Karpas-422 (cell line): ENCODE data around the gene TEKT5. TPM values are rescaled to one million over a fixed set of nuclear protein-coding genes. Genes with fewer than 3 reads are reported as not detected.
A peak's percentile ranks its signal among the peaks of the same experiment; 100 is the strongest.

Experiments used
- DNase-seq: peaks from one replicate; pipeline ENCODE4 v3.0.0-alpha.2; 2015
- H2AFZ ChIP-seq: fragments of 200-600 bp; sonication (generic); 2 replicates; pipeline ENCODE4 v1.6.1; 2014; ENCODE audit warnings: antibody characterized with exemption, low read length, mixed read lengths
- H3K27ac ChIP-seq: fragments of 200-600 bp; sonication (generic); 2 replicates; pipeline ENCODE4 v1.5.1; 2014; ENCODE audit warnings: mild to moderate bottlenecking, low read length, moderate library complexity
- H3K27me3 ChIP-seq: fragments of 200-600 bp; sonication (generic); 2 replicates; pipeline ENCODE4 v1.6.1; 2014; ENCODE audit warnings: low read length, mixed read lengths
- H3K36me3 ChIP-seq: fragments of 200-600 bp; sonication (generic); 2 replicates; pipeline ENCODE4 v1.6.1; 2014; ENCODE audit warnings: low read length, mixed read lengths; ENCODE audit not compliant: insufficient read depth
- H3K4me1 ChIP-seq: fragments of 200-600 bp; sonication (generic); 2 replicates; pipeline ENCODE4 v1.6.1; 2014; ENCODE audit warnings: mild to moderate bottlenecking, low read length, mixed read lengths
- H3K4me2 ChIP-seq: fragments of 200-600 bp; sonication (generic); 2 replicates; pipeline ENCODE4 v1.6.1; 2014; ENCODE audit warnings: low read length, low read depth, mild to moderate bottlenecking; ENCODE audit not compliant: poor library complexity, severe bottlenecking
- H3K4me3 ChIP-seq: fragments of 200-600 bp; sonication (generic); 2 replicates; pipeline ENCODE4 v1.5.1; 2014; ENCODE audit warnings: mild to moderate bottlenecking, antibody characterized with exemption, low read length, mixed read lengths
- H3K79me2 ChIP-seq: fragments of 200-600 bp; sonication (generic); 2 replicates; pipeline ENCODE4 v1.6.1; 2014; ENCODE audit warnings: mild to moderate bottlenecking, low read length, mixed read lengths
- H3K9ac ChIP-seq: fragments of 200-600 bp; sonication (generic); 2 replicates; pipeline ENCODE4 v1.6.0; 2014; ENCODE audit warnings: low read length
- H3K9me2 ChIP-seq: fragments of 200-600 bp; sonication (generic), shearing (Covaris generic); replicated peaks from 2 replicates; pipeline ENCODE4 v1.6.0; 2014; ENCODE audit warnings: mild to moderate bottlenecking, low read length, moderate library complexity; ENCODE audit not compliant: insufficient read depth
- H3K9me3 ChIP-seq: fragments of 300-700, 200-600 bp; sonication (generic); 2 replicates; pipeline ENCODE4 v1.6.1; 2014; ENCODE audit warnings: low read length, mixed read lengths
- H4K20me1 ChIP-seq: fragments of 200-600 bp; sonication (generic); 2 replicates; pipeline ENCODE4 v1.6.1; 2014; ENCODE audit warnings: mild to moderate bottlenecking, antibody characterized with exemption, low read length, low read depth; ENCODE audit not compliant: insufficient read depth
- total RNA-seq: library from RNA; depleted of rRNA; stranded (reverse); fragments of >200 nt; shearing (Covaris generic); gene quantifications from 2 replicates; pipeline ENCODE4 v1.2.3, GENCODE V29; 2014; ENCODE audit warnings: low replicate concordance

TEKT5 gene
- total RNA-seq, 1 experiment from 2014 or later: 2.6 TPM

GRCh38 chr16:10601444-10602408, 93.0 kb downstream of the TEKT5 start:
- no peak for DNase-seq
- H4K20me1 ChIP-seq: no peaks in the 10 kb centered on the region
- no peaks in the 10 kb centered on the region for H3K79me2 ChIP-seq
- H3K27ac ChIP-seq: no peak overlapping the region
- H3K9ac ChIP-seq: no peak overlapping the region
- H2AFZ ChIP-seq: no peak overlapping the region
- no peaks in the 10 kb centered on the region for H3K36me3 ChIP-seq
- no peak overlapping the region for H3K4me3 ChIP-seq
- H3K9me2 ChIP-seq: no peaks in the 10 kb centered on the region
- H3K9me3 ChIP-seq: no peaks in the 10 kb centered on the region
- H3K4me1 ChIP-seq: peaks cover 9% of the 10 kb centered on the region
- no peaks in the 10 kb centered on the region for H3K27me3 ChIP-seq
- no peak overlapping the region for H3K4me2 ChIP-seq

GRCh38 chr16:10600782-10601443, 93.8 kb downstream of the TEKT5 start:
- H3K4me3 ChIP-seq: no peak overlapping the region
- H3K36me3 ChIP-seq: no peaks in the 10 kb centered on the region
- H3K9me3 ChIP-seq: no peaks in the 10 kb centered on the region
- no peak for DNase-seq
- H3K4me1 ChIP-seq: peaks cover 9% of the 10 kb centered on the region
- no peaks in the 10 kb centered on the region for H4K20me1 ChIP-seq
- no peak overlapping the region for H3K4me2 ChIP-seq
- H3K9ac ChIP-seq: no peak overlapping the region
- H3K27ac ChIP-seq: no peak overlapping the region
- H2AFZ ChIP-seq: no peak overlapping the region
- H3K9me2 ChIP-seq: no peaks in the 10 kb centered on the region
- no peaks in the 10 kb centered on the region for H3K27me3 ChIP-seq
- H3K79me2 ChIP-seq: no peaks in the 10 kb centered on the region

- Histone ChIP-seq H3K27me3 (no peaks in the 10 kb centered on the region), H3K9ac (no peak overlapping the region), H3K9me2 (no peaks in the 10 kb centered on the region), H4K20me1 (no peaks in the 10 kb centered on the region), H3K9me3 (no peaks in the 10 kb centered on the region), H3K79me2 (no peaks in the 10 kb centered on the region), H3K27ac (no peak overlapping the region), H3K4me2 (no peak overlapping the region), H3K36me3 (no peaks in the 10 kb centered on the region), H3K4me3 (no peak overlapping the region), H3K4me1 (peaks cover 9% of the 10 kb centered on the region), H2AFZ (no peak overlapping the region)
- DNase-seq: peak; percentile 62
These were observed 95.1 kb downstream of the TEKT5 start for GRCh38 chr16:10599626-10600025.

GRCh38 chr16:10598157-10598556, 96.6 kb downstream of the TEKT5 start:
- H3K4me1 ChIP-seq: peaks cover 9% of the 10 kb centered on the region
- DNase-seq: no peak
- no peaks in the 10 kb centered on the region for H3K9me2 ChIP-seq
- H3K27ac ChIP-seq: no peak overlapping the region
- no peaks in the 10 kb centered on the region for H3K9me3 ChIP-seq
- no peak overlapping the region for H3K4me2 ChIP-seq
- H3K79me2 ChIP-seq: no peaks in the 10 kb centered on the region
- no peaks in the 10 kb centered on the region for H3K27me3 ChIP-seq
- no peak overlapping the region for H3K9ac ChIP-seq
- H3K36me3 ChIP-seq: no peaks in the 10 kb centered on the region
- no peaks in the 10 kb centered on the region for H4K20me1 ChIP-seq
- H2AFZ ChIP-seq: no peak overlapping the region
- H3K4me3 ChIP-seq: no peak overlapping the region

GRCh38 chr16:10597187-10597601, 97.5 kb downstream of the TEKT5 start:
- peaks cover 9% of the 10 kb centered on the region for H3K4me1 ChIP-seq
- H3K4me3 ChIP-seq: no peak overlapping the region
- no peak overlapping the region for H3K27ac ChIP-seq
- H3K79me2 ChIP-seq: no peaks in the 10 kb centered on the region
- no peak overlapping the region for H3K4me2 ChIP-seq
- no peaks in the 10 kb centered on the region for H3K9me2 ChIP-seq
- no peak overlapping the region for H3K9ac ChIP-seq
- H3K36me3 ChIP-seq: no peaks in the 10 kb centered on the region
- H3K27me3 ChIP-seq: no peaks in the 10 kb centered on the region
- no peak overlapping the region for H2AFZ ChIP-seq
- no peak for DNase-seq
- H4K20me1 ChIP-seq: no peaks in the 10 kb centered on the region
- H3K9me3 ChIP-seq: no peaks in the 10 kb centered on the region

GRCh38 chr16:10594312-10594950, 100.3 kb downstream of the TEKT5 start:
- H3K9me3 ChIP-seq: no peaks in the 10 kb centered on the region
- no peaks in the 10 kb centered on the region for H3K79me2 ChIP-seq
- no peak overlapping the region for H3K27ac ChIP-seq
- no peak overlapping the region for H3K4me2 ChIP-seq
- no peaks in the 10 kb centered on the region for H3K27me3 ChIP-seq
- H3K4me1 ChIP-seq: peaks cover 4% of the 10 kb centered on the region
- no peaks in the 10 kb centered on the region for H4K20me1 ChIP-seq
- no peak for DNase-seq
- H3K9ac ChIP-seq: no peak overlapping the region
- H3K9me2 ChIP-seq: no peaks in the 10 kb centered on the region
- no peak overlapping the region for H3K4me3 ChIP-seq
- no peaks in the 10 kb centered on the region for H3K36me3 ChIP-seq
- H2AFZ ChIP-seq: no peak overlapping the region

GRCh38 chr16:10592611-10593010, 102.1 kb downstream of the TEKT5 start:
- Histone ChIP-seq H3K4me2 (no peak overlapping the region), H3K9me3 (no peaks in the 10 kb centered on the region), H3K9ac (no peak overlapping the region), H4K20me1 (no peaks in the 10 kb centered on the region), H3K27me3 (no peaks in the 10 kb centered on the region), H3K9me2 (no peaks in the 10 kb centered on the region), H3K79me2 (no peaks in the 10 kb centered on the region), H3K4me1 (no peaks in the 10 kb centered on the region), H3K36me3 (no peaks in the 10 kb centered on the region), H3K4me3 (no peak overlapping the region), H3K27ac (no peak overlapping the region), H2AFZ (no peak overlapping the region)
- no peak for DNase-seq

- H3K27me3 ChIP-seq: no peaks in the 10 kb centered on the region
- H3K79me2 ChIP-seq: no peaks in the 10 kb centered on the region
- no peaks in the 10 kb centered on the region for H3K9me2 ChIP-seq
- no peaks in the 10 kb centered on the region for H3K9me3 ChIP-seq
- H3K9ac ChIP-seq: no peak overlapping the region
- no peak overlapping the region for H2AFZ ChIP-seq
- no peaks in the 10 kb centered on the region for H3K4me1 ChIP-seq
- no peaks in the 10 kb centered on the region for H4K20me1 ChIP-seq
- no peak overlapping the region for H3K27ac ChIP-seq
- H3K36me3 ChIP-seq: no peaks in the 10 kb centered on the region
- DNase-seq: no peak
- no peak overlapping the region for H3K4me2 ChIP-seq
- no peak overlapping the region for H3K4me3 ChIP-seq
These were observed 104.4 kb downstream of the TEKT5 start for GRCh38 chr16:10590342-10590741.
